ENCODE measurements around the gene PPAN. TPM values are rescaled to one million over a fixed set of nuclear protein-coding genes. Genes with fewer than 3 reads are reported as not detected.

Gene PPAN
- total RNA-seq, 2 donors from 2014 or later: 14.6 to 39.0 TPM

- DNase-seq (ENCODE audit: low spot score): no peak
- no peak for ATAC-seq (ENCODE audit: insufficient number of reproducible peaks, low FRiP score, low read depth)
- no peaks in the 10 kb centered on the region for H3K9me3 ChIP-seq
- H3K27ac ChIP-seq: no peak overlapping the region
- peaks cover 0 to 15% of the 10 kb centered on the region in 2 donors for H3K4me1 ChIP-seq (ENCODE audit: control insufficient read depth in 1 of 2, low read depth in 2 of 2)
- H3K4me3 ChIP-seq: no peak overlapping the region
- no peaks in the 10 kb centered on the region for H3K27me3 ChIP-seq (replicated peaks; ENCODE audit: insufficient read depth)
- no peaks in the 10 kb centered on the region for H3K36me3 ChIP-seq
- TF ChIP-seq CTCF (IDR thresholded peaks at IDR 0.05): no peak
Observed at GRCh38 chr19:10100163-10100785, 5.9 kb upstream of the PPAN start.

- Histone ChIP-seq H3K27ac (no peak overlapping the region), H3K4me1 (ENCODE audit: control insufficient read depth in 1 of 2, low read depth in 2 of 2) (peaks cover 6 to 14% of the 10 kb centered on the region in 2 donors), H3K9me3 (no peaks in the 10 kb centered on the region), H3K4me3 (no peak overlapping the region), H3K36me3 (peaks cover 6% of the 10 kb centered on the region), H3K27me3 (replicated peaks; ENCODE audit: insufficient read depth) (no peaks in the 10 kb centered on the region)
- no peak for TF ChIP-seq CTCF (IDR thresholded peaks at IDR 0.05)
- ATAC-seq (ENCODE audit: insufficient number of reproducible peaks, low FRiP score, low read depth) (no peak), DNase-seq (ENCODE audit: low spot score) (no peak)
Observed at GRCh38 chr19:10102787-10103236, 3.4 kb upstream of the PPAN start.

- Histone ChIP-seq H3K36me3 (peaks cover 19% of the 10 kb centered on the region), H3K27ac (no peak overlapping the region), H3K27me3 (replicated peaks; ENCODE audit: insufficient read depth) (no peaks in the 10 kb centered on the region), H3K4me3 (no peak overlapping the region), H3K4me1 (ENCODE audit: control insufficient read depth in 1 of 2, low read depth in 2 of 2) (peaks cover 6 to 14% of the 10 kb centered on the region in 2 donors), H3K9me3 (no peaks in the 10 kb centered on the region)
- TF ChIP-seq CTCF (IDR thresholded peaks at IDR 0.05): no peak
- ATAC-seq (ENCODE audit: insufficient number of reproducible peaks, low FRiP score, low read depth): no peak
- no peak for DNase-seq (ENCODE audit: low spot score)
Observed at GRCh38 chr19:10104130-10104513, 2.0 kb upstream of the PPAN start.

- TF ChIP-seq CTCF (IDR thresholded peaks at IDR 0.05): no peak
- H3K4me1 ChIP-seq (ENCODE audit: control insufficient read depth in 1 of 2, low read depth in 2 of 2): peaks cover 6 to 14% of the 10 kb centered on the region in 2 donors
- peaks cover 26% of the 10 kb centered on the region for H3K36me3 ChIP-seq
- H3K4me3 ChIP-seq: no peak overlapping the region
- H3K27me3 ChIP-seq (replicated peaks; ENCODE audit: insufficient read depth): no peaks in the 10 kb centered on the region
- no peak for DNase-seq (ENCODE audit: low spot score)
- ATAC-seq (ENCODE audit: insufficient number of reproducible peaks, low FRiP score, low read depth): no peak
- H3K9me3 ChIP-seq: no peaks in the 10 kb centered on the region
- H3K27ac ChIP-seq: no peak overlapping the region
Observed at GRCh38 chr19:10104665-10105508, 1.3 kb upstream of the PPAN start.

- Histone ChIP-seq H3K27me3 (replicated peaks; ENCODE audit: insufficient read depth) (no peaks in the 10 kb centered on the region), H3K27ac (no peak overlapping the region), H3K9me3 (no peaks in the 10 kb centered on the region), H3K4me3 (peak overlapping the region; percentile 82), H3K4me1 (ENCODE audit: control insufficient read depth in 1 of 2, low read depth in 2 of 2) (peaks cover 6 to 14% of the 10 kb centered on the region in 2 donors), H3K36me3 (peaks cover 34% of the 10 kb centered on the region)
- DNase-seq (ENCODE audit: low spot score) (no peak), ATAC-seq (ENCODE audit: insufficient number of reproducible peaks, low FRiP score, low read depth) (no peak)
- TF ChIP-seq CTCF (IDR thresholded peaks at IDR 0.05): no peak
Observed at GRCh38 chr19:10105509-10106099, 558 bp upstream of the PPAN start.

Measured in thoracic aorta (tissue), 2 donors.